ENCODE results near the gene LRRC8E. TPM values are rescaled to one million over a fixed set of nuclear protein-coding genes. Genes with fewer than 3 reads are reported as not detected.

The LRRC8E gene
- total RNA-seq, 1 experiment from 2014 or later, result 30.8 TPM

GRCh38 chr19:7887408-7888144 is 734 bp upstream of the LRRC8E start:
- DNase-seq (ENCODE audit: low spot score), result no peak

GRCh38 chr19:7888826-7889217 is 512 bp downstream of the LRRC8E start:
- no peak for DNase-seq (ENCODE audit: low spot score)

- DNase-seq (ENCODE audit: low spot score), result peak; percentile 82
These were observed 5.2 kb downstream of the LRRC8E start for GRCh38 chr19:7893362-7894101.

GRCh38 chr19:7894612-7895309 is 6.5 kb downstream of the LRRC8E start:
- no peak for DNase-seq (ENCODE audit: low spot score)

- no peak for DNase-seq (ENCODE audit: low spot score)
These were observed 7.3 kb downstream of the LRRC8E start for GRCh38 chr19:7895565-7895964.

GRCh38 chr19:7897292-7897691 is 9.0 kb downstream of the LRRC8E start:
- DNase-seq (ENCODE audit: low spot score), result no peak

GRCh38 chr19:7898967-7899366 is 10.7 kb downstream of the LRRC8E start:
- DNase-seq (ENCODE audit: low spot score), result no peak

- DNase-seq (ENCODE audit: low spot score), result no peak
These were observed 11.6 kb downstream of the LRRC8E start for GRCh38 chr19:7899751-7900378.

- no peak for DNase-seq (ENCODE audit: low spot score)
These were observed 12.1 kb downstream of the LRRC8E start for GRCh38 chr19:7900401-7900870.

GRCh38 chr19:7900931-7901330 is 12.6 kb downstream of the LRRC8E start:
- peak; percentile 45 for DNase-seq (ENCODE audit: low spot score)

- DNase-seq (ENCODE audit: low spot score), result no peak
These were observed 13.0 kb downstream of the LRRC8E start for GRCh38 chr19:7901337-7901736.

GRCh38 chr19:7902796-7903243 is 14.5 kb downstream of the LRRC8E start:
- no peak for DNase-seq (ENCODE audit: low spot score)

GRCh38 chr19:7903244-7904073 is 15.1 kb downstream of the LRRC8E start, which contains the start of gene MAP2K7:
MAP2K7 (plus strand) TSS chr19:7903877; CDS start chr19:7903945, 68 bp downstream.
- peak; percentile 99 for DNase-seq (ENCODE audit: low spot score)

GRCh38 chr19:7904074-7905020 is 16.0 kb downstream of the LRRC8E start:
- no peak for DNase-seq (ENCODE audit: low spot score)

- no peak for DNase-seq (ENCODE audit: low spot score)
These were observed 17.0 kb downstream of the LRRC8E start for GRCh38 chr19:7905268-7905667.

GRCh38 chr19:7905859-7906258 is 17.5 kb downstream of the LRRC8E start:
- no peak for DNase-seq (ENCODE audit: low spot score)

- DNase-seq (ENCODE audit: low spot score), result no peak
These were observed 18.8 kb downstream of the LRRC8E start for GRCh38 chr19:7907122-7907521.

GRCh38 chr19:7907544-7907943 is 19.2 kb downstream of the LRRC8E start:
- DNase-seq (ENCODE audit: low spot score), result no peak

- DNase-seq (ENCODE audit: low spot score), result no peak
These were observed 19.9 kb downstream of the LRRC8E start for GRCh38 chr19:7908078-7908699.
